H1 (cell line): ENCODE measurements around the gene COQ10B. TPM values are rescaled to one million over a fixed set of nuclear protein-coding genes. Genes with fewer than 3 reads are reported as not detected.

Source experiments
- CTCF ChIA-PET: fragments of 300-600 bp; sonication (Branson Sonifier 250); formaldehyde crosslinking; loops from one replicate; lab custom pipeline; 2021; ENCODE audit not compliant: partially characterized antibody; lab: Charles Lee
- POLR2A ChIA-PET: fragments of 300-600 bp; sonication (Branson Sonifier 250); formaldehyde crosslinking; loops from one replicate; lab custom pipeline; 2021; ENCODE audit warnings: inconsistent platforms; ENCODE audit not compliant: partially characterized antibody; lab: Charles Lee
- DNase-seq, 2 experiments: peaks; one replicate each; pipeline versions ENCODE4 v3.0.0 to v3.0.0-alpha.2; 2010 to 2022; ENCODE audit warnings: low spot score in 2 of 2, low read depth in 1 of 2, mixed read lengths in 1 of 2
- FAIRE-seq: peaks from 2 replicates; lab custom pipeline; 2011; peaks lifted over from hg19 to GRCh38; lab: Jason Lieb, UNC
- H2AFZ ChIP-seq: 2 replicates; pipeline ENCODE4 v1.8.1; 2012; ENCODE audit warnings: low read length, inconsistent platforms
- H2AK5ac ChIP-seq: 2 replicates; pipeline ENCODE4 v1.6.1; 2013; ENCODE audit warnings: low read depth, low read length
- H2BK120ac ChIP-seq: replicated peaks from 2 replicates; pipeline ENCODE3; 2013; ENCODE audit warnings: low read depth, low read length, inconsistent platforms
- H2BK12ac ChIP-seq: 2 replicates; pipeline ENCODE4 v1.6.1; 2013; ENCODE audit warnings: low read depth, low read length
- H2BK15ac ChIP-seq: 2 replicates; pipeline ENCODE4 v1.6.1; 2013; ENCODE audit warnings: low read length
- H2BK20ac ChIP-seq: 2 replicates; pipeline ENCODE4 v1.6.1; 2013; ENCODE audit warnings: low read length
- H2BK5ac ChIP-seq: 2 replicates; pipeline ENCODE4 v1.6.1; 2013; ENCODE audit warnings: low read depth, low read length
- H3K14ac ChIP-seq: 2 replicates; pipeline ENCODE4 v1.6.1; 2013; ENCODE audit warnings: inconsistent platforms; ENCODE audit not compliant: insufficient read length
- H3K18ac ChIP-seq: 2 replicates; pipeline ENCODE4 v1.6.1; 2013; ENCODE audit warnings: low read length; ENCODE audit errors: extremely low read depth
- H3K23ac ChIP-seq: 2 replicates; pipeline ENCODE4 v1.6.1; 2013; ENCODE audit warnings: inconsistent platforms; ENCODE audit not compliant: insufficient read length
- H3K23me2 ChIP-seq: 2 replicates; pipeline ENCODE4 v1.6.1; 2013; ENCODE audit warnings: low read depth, low read length
- H3K27ac ChIP-seq: 2 replicates; pipeline ENCODE4 v1.6.1; 2011; ENCODE audit warnings: low read depth, low read length, inconsistent platforms
- H3K27me3 ChIP-seq, 4 experiments: replicated peaks in 1 of 4; 1 replicate in 1 of 4; 2 replicates in 3 of 4; pipeline versions ENCODE4 v1.6.1 to v1.8.1; 2011 to 2013; ENCODE audit warnings: low read length in 3 of 4, mild to moderate bottlenecking in 3 of 4, inconsistent platforms in 2 of 4, mixed read lengths in 2 of 4, moderate library complexity in 1 of 4; ENCODE audit not compliant: control insufficient read depth in 3 of 4, insufficient read depth in 3 of 4; ENCODE audit errors: extremely low read depth in 1 of 4
- H3K36me3 ChIP-seq, 4 experiments: 2 replicates each; pipeline versions ENCODE4 v1.6.1 to v1.8.1; 2011 to 2013; ENCODE audit warnings: mild to moderate bottlenecking in 4 of 4, low read length in 3 of 4, moderate library complexity in 2 of 4, control low read depth in 1 of 4, inconsistent platforms in 1 of 4; ENCODE audit not compliant: insufficient read depth in 4 of 4, control insufficient read depth in 2 of 4
- H3K4ac ChIP-seq: replicated peaks from 2 replicates; pipeline ENCODE3; 2013; ENCODE audit warnings: low read length, low read depth, mixed read lengths, inconsistent platforms; ENCODE audit not compliant: insufficient read length
- H3K4me1 ChIP-seq, 4 experiments: replicated peaks in 1 of 4; 1 replicate in 1 of 4; 2 replicates in 3 of 4; pipeline versions ENCODE4 v1.6.1 to v1.8.1; 2011 to 2013; ENCODE audit warnings: low read length in 3 of 4, inconsistent platforms in 2 of 4, mixed read lengths in 1 of 4; ENCODE audit not compliant: insufficient read depth in 4 of 4, control insufficient read depth in 3 of 4
- H3K4me2 ChIP-seq, 2 experiments: 2 replicates each; pipeline versions ENCODE4 v1.6.1 to v1.8.1; 2011 to 2013; ENCODE audit warnings: low read depth in 2 of 2, low read length in 2 of 2, control low read depth in 1 of 2, inconsistent platforms in 1 of 2, mild to moderate bottlenecking in 1 of 2; ENCODE audit not compliant: insufficient read depth in 1 of 2
- H3K4me3 ChIP-seq, 4 experiments: fragments of 200-600, 300-600 bp in 1 of 4; sonication (generic), shearing (Covaris generic), sonication (Bioruptor Twin) in 1 of 4; 2 replicates each; pipeline versions ENCODE4 v1.5.1 to v1.8.1; 2011 to 2016; ENCODE audit warnings: low read length in 4 of 4, low read depth in 3 of 4, control low read depth in 2 of 4, inconsistent platforms in 2 of 4, mild to moderate bottlenecking in 2 of 4, mixed read lengths in 1 of 4, moderate library complexity in 1 of 4; ENCODE audit not compliant: insufficient read depth in 2 of 4; ENCODE audit errors: extremely low read depth in 1 of 4
- H3K56ac ChIP-seq: replicated peaks from 2 replicates; pipeline ENCODE3; 2013; ENCODE audit warnings: low read depth, mild to moderate bottlenecking, mixed read lengths, low read length, inconsistent platforms; ENCODE audit not compliant: insufficient read length
- H3K79me1 ChIP-seq: 2 replicates; pipeline ENCODE4 v1.6.1; 2013; ENCODE audit warnings: low read depth, low read length, control low read depth
- H3K79me2 ChIP-seq, 2 experiments: 2 replicates each; pipeline versions ENCODE4 v1.6.1 to v1.8.1; 2012 to 2013; ENCODE audit warnings: low read length in 2 of 2, mild to moderate bottlenecking in 2 of 2, inconsistent platforms in 1 of 2; ENCODE audit not compliant: insufficient read depth in 2 of 2, control insufficient read depth in 1 of 2
- H3K9ac ChIP-seq, 4 experiments: replicated peaks in 1 of 4; 1 replicate in 1 of 4; 2 replicates in 3 of 4; pipeline versions ENCODE4 v1.6.1 to v1.8.1; 2011 to 2013; ENCODE audit warnings: low read depth in 3 of 4, low read length in 3 of 4, control low read depth in 2 of 4, mild to moderate bottlenecking in 2 of 4, moderate library complexity in 2 of 4, inconsistent platforms in 1 of 4; ENCODE audit errors: extremely low read depth in 1 of 4
- H3K9me3 ChIP-seq, 2 experiments: 2 replicates each; pipeline versions ENCODE4 v1.6.1 to v1.8.1; 2012 to 2013; ENCODE audit warnings: mild to moderate bottlenecking in 2 of 2, moderate library complexity in 2 of 2, control low read depth in 1 of 2, inconsistent platforms in 1 of 2, low read depth in 1 of 2, low read length in 1 of 2, mixed read lengths in 1 of 2; ENCODE audit not compliant: insufficient read depth in 2 of 2
- H4K20me1 ChIP-seq, 2 experiments: replicated peaks in 1 of 2; 2 replicates each; pipeline versions ENCODE3 to v1.8.1; 2011 to 2013; ENCODE audit warnings: inconsistent platforms in 2 of 2, low read length in 2 of 2, mild to moderate bottlenecking in 1 of 2; ENCODE audit not compliant: insufficient read depth in 2 of 2, control insufficient read depth in 1 of 2
- H4K5ac ChIP-seq: 2 replicates; pipeline ENCODE4 v1.6.1; 2013; ENCODE audit warnings: low read length, low read depth, mixed read lengths, inconsistent platforms; ENCODE audit not compliant: insufficient read length
- H4K8ac ChIP-seq: 2 replicates; pipeline ENCODE4 v1.8.0; 2013; ENCODE audit warnings: mild to moderate bottlenecking, moderate library complexity, low read length, inconsistent platforms; ENCODE audit not compliant: insufficient read depth; ENCODE audit errors: extremely low read depth
- H4K91ac ChIP-seq: replicated peaks from 2 replicates; pipeline ENCODE3; 2013; ENCODE audit warnings: low read length, mixed read lengths, inconsistent platforms; ENCODE audit not compliant: insufficient read length
- BACH1 ChIP-seq: IDR thresholded peaks from 2 replicates; pipeline ENCODE4 v1.6.1; 2012; ENCODE audit warnings: low read length, improper control_type of control experiment
- EGR1 ChIP-seq: IDR thresholded peaks from 2 replicates; pipeline ENCODE4 v1.6.1; 2011; ENCODE audit warnings: low read depth, low read length, borderline replicate concordance
- SIX5 ChIP-seq: IDR thresholded peaks from 2 replicates; pipeline ENCODE4 v1.6.1; 2011; ENCODE audit warnings: mild to moderate bottlenecking, low read depth, low read length
- WGBS, 2 experiments: shearing (Covaris generic) in 1 of 2; methylation state at CpG; one replicate each; pipeline versions ENCODE4 v1.1.6 to v1.1.7; 2013 to 2015; ENCODE audit warnings: low lambda C conversion rate in 2 of 2, mixed read lengths in 2 of 2, inconsistent platforms in 1 of 2, low coverage in 1 of 2, missing lambda C conversion rate in 1 of 2; ENCODE audit not compliant: insufficient replicate concordance in 2 of 2, insufficient coverage in 1 of 2, insufficient read length in 1 of 2; ENCODE audit errors: extremely low coverage in 1 of 2, missing lambda C conversion rate in 1 of 2; 5-methylcytosine and 5-hydroxymethylcytosine counted together
- polyA plus RNA-seq, 7 experiments: library from polyadenylated mRNA; depleted of rRNA in 3 of 7; stranded (reverse) in 5 of 7; unstranded in 2 of 7; fragments of >200 nt in 5 of 7; fragments of 200-250 nt in 2 of 7; gene quantifications; 1 replicate in 5 of 7; 2 replicates in 1 of 7; 4 replicates in 1 of 7; pipeline versions ENCODE4 v1.2.1 to v1.2.3, GENCODE V29; 2011 to 2013; ENCODE audit warnings: missing spikeins in 2 of 7, mixed read lengths in 2 of 7
- total RNA-seq: library from RNA; stranded (reverse); fragmentation: NEBNext Ultra II Directional; extraction: Animal tissue kit (Norgen Biotek cat#: 25700); gene quantifications from 2 replicates; pipeline ENCODE4 v1.2.1, GENCODE V29; 2021
- TF ChIP-seq, protein P1 (sequence below): IDR thresholded peaks from 2 replicates; pipeline ENCODE4 v1.6.1; 2012; ENCODE audit warnings: inconsistent platforms

Gene COQ10B
- total and polyA plus RNA-seq, 2 of the 8 experiments (the other 6 are each of a cell fraction or from before 2014, with no cell fraction given), result 1.9 to 17.3 TPM

GRCh38 chr2:197504000-197504399 lies 50.6 kb downstream of the COQ10B start:
- Histone ChIP-seq H4K20me1 (peaks cover 0 to 5% of the 10 kb centered on the region in 2 experiments), H3K14ac (no peak overlapping the region), H2BK12ac (no peak overlapping the region), H3K27ac (no peak overlapping the region), H3K4me3 (no peak overlapping the region), H3K9me3 (no peaks in the 10 kb centered on the region), H2AFZ (no peak overlapping the region), H3K4me1 (peaks cover 0 to 3% (median under 1%) of the 10 kb centered on the region in 4 experiments; a peak in 4 of 7 replicates), H3K27me3 (no peaks in the 10 kb centered on the region), H3K79me2 (peaks cover 19 to 49% of the 10 kb centered on the region in 2 experiments), H2BK20ac (no peak overlapping the region), H2AK5ac (no peak overlapping the region), H4K91ac (no peak overlapping the region), H2BK5ac (no peak overlapping the region), H2BK120ac (no peak overlapping the region), H4K5ac (no peak overlapping the region), H3K79me1 (no peaks in the 10 kb centered on the region), H3K4ac (no peak overlapping the region), H3K18ac (no peak overlapping the region), H4K8ac (no peak overlapping the region), H3K36me3 (peaks cover 6 to 40% (median 17%) of the 10 kb centered on the region in 4 experiments; a peak in 7 of 8 replicates), H3K9ac (no peak overlapping the region), H3K4me2 (no peak overlapping the region), H3K23ac (no peak overlapping the region), H3K56ac (no peak overlapping the region), H3K23me2 (peaks cover 2% of the 10 kb centered on the region; the same call in 1 of the 2 replicates), H2BK15ac (no peak overlapping the region)
- POLR2A ChIA-PET, result interaction anchor here (0.6 to 15.2 kb wide), 6 partner anchors 6 to 154 kb away, joined by 3 to 270 read pairs (median 11); partner anchors contain the start of genes HSPD1, HSPE1 and MOB4
- WGBS, 2 experiments, result 91% methylated on average over 2 of the region's 2 CpGs; no CpG with 5 or more reads in 1 of the 2 experiments
- DNase-seq (no peak), FAIRE-seq (no peak)
- CTCF ChIA-PET, result interaction anchor here (0.6 to 1.4 kb wide), 2 partner anchors 9 to 17 kb away, joined by 3 to 4 read pairs; no protein-coding TSS in a partner anchor
- TF ChIP-seq SIX5 (no peak), BACH1 (no peak), EGR1 (no peak)
- TF ChIP-seq, protein P1, sequence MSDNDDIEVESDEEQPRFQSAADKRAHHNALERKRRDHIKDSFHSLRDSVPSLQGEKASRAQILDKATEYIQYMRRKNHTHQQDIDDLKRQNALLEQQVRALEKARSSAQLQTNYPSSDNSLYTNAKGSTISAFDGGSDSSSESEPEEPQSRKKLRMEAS, result no peak
